Measurements from ENCODE around the gene PPP1R15B.

DNA sequence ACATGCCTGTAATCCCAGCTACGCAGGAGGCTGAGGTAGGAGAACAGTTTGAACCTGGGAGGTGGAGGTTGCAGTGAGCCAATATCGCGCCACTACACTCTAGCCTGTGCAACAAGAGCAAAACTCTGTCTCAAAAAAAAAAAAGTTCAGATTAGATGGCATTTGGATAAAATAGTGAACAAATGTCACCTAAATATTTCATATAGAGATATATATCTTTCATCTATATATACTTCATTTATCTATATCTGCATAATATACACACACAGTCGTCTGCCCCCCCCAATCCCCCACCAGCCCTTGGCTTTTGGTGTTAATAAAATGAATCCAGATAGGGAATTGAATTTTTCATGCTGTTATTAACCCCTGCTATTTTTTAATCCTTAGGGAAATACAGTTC, 5.0 kb downstream of the PPP1R15B start:
- TF ChIP-seq, protein P1, sequence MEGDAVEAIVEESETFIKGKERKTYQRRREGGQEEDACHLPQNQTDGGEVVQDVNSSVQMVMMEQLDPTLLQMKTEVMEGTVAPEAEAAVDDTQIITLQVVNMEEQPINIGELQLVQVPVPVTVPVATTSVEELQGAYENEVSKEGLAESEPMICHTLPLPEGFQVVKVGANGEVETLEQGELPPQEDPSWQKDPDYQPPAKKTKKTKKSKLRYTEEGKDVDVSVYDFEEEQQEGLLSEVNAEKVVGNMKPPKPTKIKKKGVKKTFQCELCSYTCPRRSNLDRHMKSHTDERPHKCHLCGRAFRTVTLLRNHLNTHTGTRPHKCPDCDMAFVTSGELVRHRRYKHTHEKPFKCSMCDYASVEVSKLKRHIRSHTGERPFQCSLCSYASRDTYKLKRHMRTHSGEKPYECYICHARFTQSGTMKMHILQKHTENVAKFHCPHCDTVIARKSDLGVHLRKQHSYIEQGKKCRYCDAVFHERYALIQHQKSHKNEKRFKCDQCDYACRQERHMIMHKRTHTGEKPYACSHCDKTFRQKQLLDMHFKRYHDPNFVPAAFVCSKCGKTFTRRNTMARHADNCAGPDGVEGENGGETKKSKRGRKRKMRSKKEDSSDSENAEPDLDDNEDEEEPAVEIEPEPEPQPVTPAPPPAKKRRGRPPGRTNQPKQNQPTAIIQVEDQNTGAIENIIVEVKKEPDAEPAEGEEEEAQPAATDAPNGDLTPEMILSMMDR (IDR thresholded peaks at IDR 0.05; ENCODE audit: insufficient read depth, low read length, poor library complexity, severe bottlenecking): no peak
- no peak for TF ChIP-seq EZH2phosphoT487 (conservative IDR thresholded peaks at IDR 0.05; ENCODE audit: low read length)

Measured in SU-DHL-6 (cell line).